Right lobe of liver (tissue), 6 donors: ENCODE results near the gene MYO3B. TPM values are rescaled to one million over a fixed set of nuclear protein-coding genes. Genes with fewer than 3 reads are reported as not detected.

Experiments used
- ATAC-seq, 4 donors: fragments of 200-7000 bp; cut with Tn5 transposase; one replicate each; pipeline ENCODE4 v1.9.1; 2020; ENCODE audit warnings: mild to moderate bottlenecking in 4 of 4, moderate library complexity in 4 of 4
- DNase-seq, 3 donors: peaks; one replicate each; pipeline ENCODE4 v3.0.0-alpha.2; 2020
- H3K27ac ChIP-seq, 3 donors: fragments of 200-600 bp; one replicate each; pipeline ENCODE4 v1.8.0; 2022
- H3K27me3 ChIP-seq, 2 donors: fragments of 200-600 bp; one replicate each; pipeline ENCODE4 v1.8.0; 2022
- H3K36me3 ChIP-seq, 4 donors: fragments of 200-600 bp; sonication (generic) in 1 of 4; one replicate each; pipeline versions ENCODE4 v1.5.1 to v1.8.0; 2017 to 2022; ENCODE audit warnings: control low read depth in 1 of 4
- H3K4me1 ChIP-seq, 4 donors: fragments of 200-600 bp; sonication (generic) in 1 of 4; one replicate each; pipeline versions ENCODE4 v1.5.1 to v1.8.0; 2017 to 2022; ENCODE audit warnings: control low read depth in 1 of 4
- H3K4me3 ChIP-seq, 3 donors: fragments of 200-600 bp; one replicate each; pipeline ENCODE4 v1.8.0; 2022
- H3K9me3 ChIP-seq, 4 donors: fragments of 200-600 bp; sonication (generic) in 1 of 4; one replicate each; pipeline versions ENCODE4 v1.5.1 to v1.8.0; 2017 to 2022; ENCODE audit warnings: control low read depth in 1 of 4
- CTCF ChIP-seq, 4 donors: fragments of 200-600 bp in 3 of 4; fragments of 450-650 bp in 1 of 4; IDR thresholded peaks; one replicate each; pipeline versions ENCODE4 v1.5.1 to v1.8.0; 2016 to 2022; ENCODE audit warnings: antibody characterized with exemption in 4 of 4, mild to moderate bottlenecking in 2 of 4
- POLR2A ChIP-seq: fragments of 450-650 bp; IDR thresholded peaks from one replicate; pipeline ENCODE4 v1.6.1; 2017; ENCODE audit warnings: antibody characterized with exemption, mild to moderate bottlenecking
- WGBS: methylation state at CpG from one replicate; pipeline ENCODE4 v1.1.6; 2018; ENCODE audit warnings: low coverage, low lambda C conversion rate; ENCODE audit not compliant: insufficient coverage; ENCODE audit errors: missing lambda C conversion rate; 5-methylcytosine and 5-hydroxymethylcytosine counted together
- intact Hi-C, 2 donors: fragments of 100-400 bp; cut with DNase I; formaldehyde crosslinking; loops; one replicate each; pipeline versions ENCODE4 v1.11.2 to v1.14.1; 2022
- total RNA-seq, 6 experiments: library from RNA; depleted of rRNA in 2 of 6; stranded (reverse); fragments of >200 nt in 2 of 6; fragmentation: NEBNext Ultra II Directional in 3 of 6; extraction: Animal tissue kit (Norgen Biotek cat#: 25700) in 3 of 6; gene quantifications; one replicate each; pipeline versions ENCODE4 v1.1.0 to v1.2.4, GENCODE V29; 2016 to 2023
- donor health status: DM: no; HTN: yes; CAD: no.
- donor health status: DM: no; HTN: no; CAD: no.
- donor health status: DM: no; HTN: no; CAD: no.
- donor health status: DM: no; HTN: yes; CAD: no.
- donor health status: DM: no; HTN: yes; CAD: no.

Gene MYO3B
- total RNA-seq, 6 experiments from 2014 or later, result 0.18 to 0.25 TPM; not detected in 4

GRCh38 chr2:170530803-170531564 lies 353.0 kb downstream of the MYO3B start:
- whole genome bisulfite sequencing, result 73% methylated on average over 2 of the region's 2 CpGs
- Histone ChIP-seq H3K4me1 (peaks cover 0 to 7% (median 0%) of the 10 kb centered on the region in 4 donors), H3K27me3 (no peaks in the 10 kb centered on the region), H3K36me3 (no peaks in the 10 kb centered on the region), H3K9me3 (no peaks in the 10 kb centered on the region), H3K27ac (no peak overlapping the region), H3K4me3 (no peak overlapping the region)
- intact Hi-C loops, result no loop called here
- DNase-seq (no peak), ATAC-seq (no peak)
- no peak for TF ChIP-seq POLR2A
- no peak for TF ChIP-seq CTCF (IDR thresholded peaks at IDR 0.05)

- Histone ChIP-seq H3K4me1 (peaks cover 0 to 7% (median 0%) of the 10 kb centered on the region in 4 donors), H3K27me3 (no peaks in the 10 kb centered on the region), H3K36me3 (no peaks in the 10 kb centered on the region), H3K4me3 (no peak overlapping the region), H3K9me3 (no peaks in the 10 kb centered on the region), H3K27ac (no peak overlapping the region)
- DNase-seq, result no peak
- WGBS, result 75% methylated on average over 2 of the region's 2 CpGs
- intact Hi-C loops, result no loop called here
- ATAC-seq, result no peak
- TF ChIP-seq CTCF (IDR thresholded peaks at IDR 0.05), result no peak
- no peak for TF ChIP-seq POLR2A
These were observed 353.9 kb downstream of the MYO3B start for GRCh38 chr2:170531876-170532275.

- TF ChIP-seq POLR2A, result no peak
- no peak for TF ChIP-seq CTCF (IDR thresholded peaks at IDR 0.05)
- no peaks in the 10 kb centered on the region for H3K36me3 ChIP-seq
These were observed 355.2 kb downstream of the MYO3B start for GRCh38 chr2:170533156-170533555.

GRCh38 chr2:170535552-170535951 lies 357.6 kb downstream of the MYO3B start:
- Histone ChIP-seq H3K27me3 (no peaks in the 10 kb centered on the region), H3K4me1 (peaks cover 0 to 6% (median 0%) of the 10 kb centered on the region in 4 donors), H3K27ac (no peak overlapping the region), H3K36me3 (no peaks in the 10 kb centered on the region), H3K4me3 (no peak overlapping the region), H3K9me3 (no peaks in the 10 kb centered on the region)
- intact Hi-C loops, result no loop called here
- ATAC-seq (no peak), DNase-seq (no peak)
- WGBS, result 88% methylated on average over 3 of the region's 4 CpGs
- TF ChIP-seq CTCF (IDR thresholded peaks at IDR 0.05), result no peak
- TF ChIP-seq POLR2A, result no peak

More at GRCh38 chr2:170533156-170533555, 355.2 kb downstream of the MYO3B start:
- ATAC-seq, result peak in 1 of 4 donors; percentile 10
- no peak for DNase-seq
- Histone ChIP-seq H3K27ac (no peak overlapping the region), H3K27me3 (no peaks in the 10 kb centered on the region), H3K4me1 (peaks cover 0 to 7% (median 0%) of the 10 kb centered on the region in 4 donors), H3K9me3 (no peaks in the 10 kb centered on the region), H3K4me3 (no peak overlapping the region)
- intact Hi-C loops, result no loop called here
- WGBS, result 52% methylated on average over 2 of the region's 4 CpGs
